Lower lobe of right lung (tissue), 2 donors: Measurements from ENCODE around the gene RALB. TPM values are rescaled to one million over a fixed set of nuclear protein-coding genes. Genes with fewer than 3 reads are reported as not detected.

Experiments
- ATAC-seq, 2 donors: fragments of 200-7000 bp; cut with Tn5 transposase; one replicate each; pipeline ENCODE4 v1.9.1; 2020 to 2022; ENCODE audit warnings: mild to moderate bottlenecking in 2 of 2, moderate library complexity in 2 of 2
- DNase-seq: peaks from one replicate; pipeline ENCODE4 v3.0.0-alpha.2; 2020
- H3K27ac ChIP-seq: fragments of 200-600 bp; one replicate; pipeline ENCODE4 v1.8.0; 2022
- H3K27me3 ChIP-seq: fragments of 200-600 bp; one replicate; pipeline ENCODE4 v1.8.0; 2022; ENCODE audit warnings: low read depth
- H3K36me3 ChIP-seq: fragments of 200-600 bp; one replicate; pipeline ENCODE4 v1.8.0; 2022; ENCODE audit warnings: mild to moderate bottlenecking
- H3K4me1 ChIP-seq: fragments of 200-600 bp; one replicate; pipeline ENCODE4 v1.8.0; 2022
- H3K4me3 ChIP-seq: fragments of 200-600 bp; one replicate; pipeline ENCODE4 v1.8.0; 2022; ENCODE audit warnings: mild to moderate bottlenecking
- H3K9me3 ChIP-seq: fragments of 200-600 bp; one replicate; pipeline ENCODE4 v1.8.0; 2022
- CTCF ChIP-seq: fragments of 200-600 bp; IDR thresholded peaks from one replicate; pipeline ENCODE4 v1.8.0; 2022; ENCODE audit warnings: antibody characterized with exemption, mild to moderate bottlenecking
- intact Hi-C: fragments of 100-400 bp; cut with DNase I; formaldehyde crosslinking; loops from one replicate; pipeline ENCODE4 v1.11.0; 2022
- total RNA-seq: library from RNA; stranded (reverse); fragmentation: NEBNext Ultra II Directional; extraction: Animal tissue kit (Norgen Biotek cat#: 25700); gene quantifications from one replicate; pipeline ENCODE4 v1.2.1, GENCODE V29; 2021
- donor health status: DM: no; HTN: yes; CAD: no; lungs with severe emphysema.

RALB gene
- total RNA-seq, 1 donor from 2014 or later: 65.8 TPM

GRCh38 chr2:120291401-120292311, 39.0 kb downstream of the RALB start:
- no peak for DNase-seq
- no peak overlapping the region for H3K27ac ChIP-seq

GRCh38 chr2:120293096-120294007, 40.7 kb downstream of the RALB start:
- intact Hi-C loops: no loop called here
- Histone ChIP-seq H3K9me3 (no peaks in the 10 kb centered on the region), H3K36me3 (peaks cover 78% of the 10 kb centered on the region), H3K4me1 (no peaks in the 10 kb centered on the region), H3K27ac (peak overlapping the region; percentile 33), H3K4me3 (no peak overlapping the region), H3K27me3 (no peaks in the 10 kb centered on the region)
- DNase-seq: no peak
- no peak for TF ChIP-seq CTCF
- peak in 1 of 2 donors; percentile 29 for ATAC-seq

More at GRCh38 chr2:120291401-120292311, 39.0 kb downstream of the RALB start:
- no peak for TF ChIP-seq CTCF
- Histone ChIP-seq H3K36me3 (peaks cover 72% of the 10 kb centered on the region), H3K9me3 (no peaks in the 10 kb centered on the region), H3K4me1 (peaks cover 14% of the 10 kb centered on the region), H3K4me3 (no peak overlapping the region), H3K27me3 (no peaks in the 10 kb centered on the region)
- intact Hi-C loops: no loop called here
- ATAC-seq: no peak

GRCh38 chr2:120294008-120294340, 41.3 kb downstream of the RALB start:
- Histone ChIP-seq H3K4me1 (no peaks in the 10 kb centered on the region), H3K36me3 (peaks cover 74% of the 10 kb centered on the region), H3K9me3 (no peaks in the 10 kb centered on the region), H3K27ac (no peak overlapping the region), H3K27me3 (no peaks in the 10 kb centered on the region), H3K4me3 (no peak overlapping the region)
- intact Hi-C loops: no loop called here
- no peak for DNase-seq
- no peak for TF ChIP-seq CTCF
- peak; percentile 19 to 46 for ATAC-seq

GRCh38 chr2:120298173-120298835, 45.7 kb downstream of the RALB start:
- Histone ChIP-seq H3K9me3 (no peaks in the 10 kb centered on the region), H3K4me1 (no peaks in the 10 kb centered on the region), H3K27ac (no peak overlapping the region), H3K36me3 (peaks cover 49% of the 10 kb centered on the region), H3K4me3 (no peak overlapping the region), H3K27me3 (no peaks in the 10 kb centered on the region)
- DNase-seq (no peak), ATAC-seq (no peak)
- TF ChIP-seq CTCF: no peak
- intact Hi-C loops: no loop called here

DNA sequence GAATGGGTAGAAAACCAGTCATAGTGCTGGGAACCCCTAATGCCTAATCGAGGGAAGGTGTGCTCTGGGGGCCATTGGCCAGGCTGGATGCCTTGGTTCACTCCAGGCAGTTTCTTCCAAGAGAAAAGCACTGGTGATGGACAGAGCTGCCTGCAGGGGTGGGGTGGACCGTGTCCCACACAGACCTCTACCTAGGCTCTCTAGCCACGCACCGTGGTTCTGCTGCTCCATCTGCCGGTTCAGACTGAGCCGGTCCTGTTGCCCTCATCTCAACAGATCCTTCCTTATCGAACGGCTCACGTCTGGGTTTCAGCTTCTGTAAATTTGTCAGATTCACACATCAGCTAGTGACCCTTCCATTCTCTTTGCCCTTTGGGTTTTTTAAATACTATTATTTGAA, 46.4 kb downstream of the RALB start:
- Histone ChIP-seq H3K9me3 (no peaks in the 10 kb centered on the region), H3K27me3 (no peaks in the 10 kb centered on the region), H3K4me3 (no peak overlapping the region), H3K4me1 (no peaks in the 10 kb centered on the region), H3K36me3 (peaks cover 48% of the 10 kb centered on the region), H3K27ac (no peak overlapping the region)
- intact Hi-C loops: no loop called here
- ATAC-seq (no peak), DNase-seq (no peak)
- no peak for TF ChIP-seq CTCF
